ENCODE measurements around the gene NGF. TPM values are rescaled to one million over a fixed set of nuclear protein-coding genes. Genes with fewer than 3 reads are reported as not detected.

The NGF gene
- total RNA-seq, 1 experiment from 2014 or later: 0.47 TPM

GRCh38 chr1:115365738-115366137 lies 27.7 kb upstream of the NGF start:
- Histone ChIP-seq H3K27ac (ENCODE audit: low read depth, low read length, poor library complexity, severe bottlenecking) (no peak overlapping the region), H3K4me3 (ENCODE audit: low read depth, low read length, poor library complexity, severe bottlenecking) (no peak overlapping the region), H3K36me3 (ENCODE audit: insufficient read depth, low read length, poor library complexity, severe bottlenecking) (no peaks in the 10 kb centered on the region), H3K4me1 (ENCODE audit: insufficient read depth, low read length, poor library complexity, severe bottlenecking) (no peaks in the 10 kb centered on the region), H3K27me3 (replicated peaks; ENCODE audit: insufficient read depth, low read depth, low read length, poor library complexity) (no peaks in the 10 kb centered on the region), H3K9me3 (ENCODE audit: low read depth, low read length, poor library complexity, severe bottlenecking) (no peaks in the 10 kb centered on the region)
- no peak for DNase-seq (ENCODE audit: low spot score)
- POLR2A ChIA-PET (ENCODE audit: low non-redundant PET): no interaction called here
- no TSS peak for BruUV-seq (replicated peaks)
- no peak for TF ChIP-seq EZH2 (IDR thresholded peaks at IDR 0.05; ENCODE audit: borderline replicate concordance, low read depth, low read length, poor library complexity, severe bottlenecking)
- TF ChIP-seq CTCF (conservative IDR thresholded peaks at IDR 0.05; ENCODE audit: low read depth, low read length): no peak
- intact Hi-C loops (cut with micrococcal nuclease; ENCODE audit: unreplicated experiment): no loop called here
- CTCF ChIA-PET: no interaction called here

DNA sequence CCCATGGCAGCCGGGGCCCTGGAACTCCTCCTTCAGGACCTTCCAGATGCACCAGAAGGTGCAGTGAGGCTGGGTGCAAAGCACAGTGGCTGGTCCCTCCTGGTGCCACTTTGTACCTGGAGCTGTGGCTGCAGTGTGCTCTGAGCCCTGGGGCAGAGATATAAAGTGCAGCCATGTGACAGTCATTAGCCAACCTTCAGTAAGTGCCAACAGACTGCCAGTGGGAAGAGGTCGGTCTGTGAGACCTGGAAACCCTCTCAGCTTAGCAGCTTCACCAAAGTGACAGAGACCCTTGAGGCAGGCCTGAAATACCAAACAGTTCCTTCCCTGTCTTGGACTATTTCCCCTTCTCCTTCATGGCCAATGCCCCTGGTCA lies 26.7 kb upstream of the NGF start:
- CTCF ChIA-PET: no interaction called here

DNA sequence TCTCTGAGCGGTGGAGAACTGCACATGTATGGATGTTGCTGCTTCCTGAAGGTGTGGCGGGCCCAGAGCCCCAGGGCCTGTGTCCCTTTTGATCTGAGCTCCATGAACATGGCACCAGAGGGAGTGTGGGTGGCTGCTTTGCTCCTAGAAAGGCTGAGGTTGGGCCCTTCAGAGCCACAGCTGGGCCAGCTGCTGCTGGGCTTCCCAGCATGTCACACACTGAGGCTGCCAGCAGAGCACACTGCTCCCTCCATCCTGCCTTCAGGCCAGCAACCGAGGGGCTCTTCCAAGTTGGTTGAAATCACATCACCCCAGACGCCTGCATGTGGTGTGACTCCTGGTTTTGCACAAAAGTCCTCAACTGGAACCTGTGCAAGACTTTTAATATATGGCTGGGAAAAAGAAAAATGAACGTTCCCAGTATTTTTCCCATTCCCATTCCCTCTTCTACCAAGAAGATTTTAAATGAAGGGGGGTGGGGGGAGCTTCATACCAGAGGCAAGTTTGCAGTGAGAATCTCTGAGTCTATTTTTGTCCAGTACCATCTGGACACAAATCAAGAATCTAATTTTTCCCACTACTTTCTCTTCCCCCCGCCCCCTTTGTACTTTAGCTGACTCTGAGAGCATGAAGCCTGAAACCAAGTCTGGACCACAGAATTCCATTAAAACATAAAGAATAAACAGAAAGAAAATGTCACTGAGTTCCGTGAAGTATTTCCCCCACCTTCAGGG lies 26.2 kb upstream of the NGF start:
- Histone ChIP-seq H3K4me3 (ENCODE audit: low read depth, low read length, poor library complexity, severe bottlenecking) (no peak overlapping the region), H3K9me3 (ENCODE audit: low read depth, low read length, poor library complexity, severe bottlenecking) (no peaks in the 10 kb centered on the region), H3K27ac (ENCODE audit: low read depth, low read length, poor library complexity, severe bottlenecking) (no peak overlapping the region), H3K27me3 (replicated peaks; ENCODE audit: insufficient read depth, low read depth, low read length, poor library complexity) (no peaks in the 10 kb centered on the region), H3K36me3 (ENCODE audit: insufficient read depth, low read length, poor library complexity, severe bottlenecking) (no peaks in the 10 kb centered on the region), H3K4me1 (ENCODE audit: insufficient read depth, low read length, poor library complexity, severe bottlenecking) (no peaks in the 10 kb centered on the region)
- BruUV-seq (replicated peaks): no TSS peak
- POLR2A ChIA-PET (ENCODE audit: low non-redundant PET): no interaction called here
- CTCF ChIA-PET: no interaction called here
- intact Hi-C loops (cut with micrococcal nuclease; ENCODE audit: unreplicated experiment): no loop called here
- DNase-seq (ENCODE audit: low spot score): no peak
- TF ChIP-seq CTCF (conservative IDR thresholded peaks at IDR 0.05; ENCODE audit: low read depth, low read length): no peak
- no peak for TF ChIP-seq EZH2 (IDR thresholded peaks at IDR 0.05; ENCODE audit: borderline replicate concordance, low read depth, low read length, poor library complexity, severe bottlenecking)

More for the DNA sequence above, 26.7 kb upstream of the NGF start:
- DNase-seq (ENCODE audit: low spot score): no peak
- no peaks in the 10 kb centered on the region for H3K36me3 ChIP-seq (ENCODE audit: insufficient read depth, low read length, poor library complexity, severe bottlenecking)
- no TSS peak for BruUV-seq (replicated peaks)
- TF ChIP-seq EZH2 (IDR thresholded peaks at IDR 0.05; ENCODE audit: borderline replicate concordance, low read depth, low read length, poor library complexity, severe bottlenecking) (no peak), CTCF (conservative IDR thresholded peaks at IDR 0.05; ENCODE audit: low read depth, low read length) (no peak)
- POLR2A ChIA-PET (ENCODE audit: low non-redundant PET): no interaction called here
- H3K27me3 ChIP-seq (replicated peaks; ENCODE audit: insufficient read depth, low read depth, low read length, poor library complexity): no peaks in the 10 kb centered on the region
- intact Hi-C loops (cut with micrococcal nuclease; ENCODE audit: unreplicated experiment): no loop called here
- no peaks in the 10 kb centered on the region for H3K9me3 ChIP-seq (ENCODE audit: low read depth, low read length, poor library complexity, severe bottlenecking)
- H3K4me1 ChIP-seq (ENCODE audit: insufficient read depth, low read length, poor library complexity, severe bottlenecking): no peaks in the 10 kb centered on the region
- H3K27ac ChIP-seq (ENCODE audit: low read depth, low read length, poor library complexity, severe bottlenecking): no peak overlapping the region
- H3K4me3 ChIP-seq (ENCODE audit: low read depth, low read length, poor library complexity, severe bottlenecking): no peak overlapping the region

Measured in A673 (cell line).